Fibroblast of the aortic adventitia (primary cell): ENCODE data around the gene FAM47E. TPM values are rescaled to one million over a fixed set of nuclear protein-coding genes. Genes with fewer than 3 reads are reported as not detected.
"Not testable (repeated sequence)": the region's sequence is repeated elsewhere in the genome, so short reads cannot be mapped to it uniquely, and the experiment has no call there.

ENCODE experiments used
- DNase-seq: peaks from one replicate; pipeline ENCODE4 v3.0.0-alpha.2; 2010; ENCODE audit warnings: low read depth
- H3K4me3 ChIP-seq: 2 replicates; pipeline ENCODE4 v1.5.1; 2011; ENCODE audit warnings: low read depth, mild to moderate bottlenecking, control low read depth, low read length, moderate library complexity
- total RNA-seq: library from RNA; depleted of rRNA; stranded (reverse); fragments of >200 nt; gene quantifications from 2 replicates; pipeline ENCODE4 v1.2.3, GENCODE V29; 2012; ENCODE audit warnings: low replicate concordance
- TF ChIP-seq, protein P1 (sequence below): IDR thresholded peaks from 2 replicates; pipeline ENCODE4 v1.5.1; 2011; ENCODE audit warnings: mild to moderate bottlenecking, low read length, control low read depth, inconsistent platforms; ENCODE audit not compliant: insufficient read depth

The FAM47E gene
- total RNA-seq, 1 donor = 0.18 TPM

DNA sequence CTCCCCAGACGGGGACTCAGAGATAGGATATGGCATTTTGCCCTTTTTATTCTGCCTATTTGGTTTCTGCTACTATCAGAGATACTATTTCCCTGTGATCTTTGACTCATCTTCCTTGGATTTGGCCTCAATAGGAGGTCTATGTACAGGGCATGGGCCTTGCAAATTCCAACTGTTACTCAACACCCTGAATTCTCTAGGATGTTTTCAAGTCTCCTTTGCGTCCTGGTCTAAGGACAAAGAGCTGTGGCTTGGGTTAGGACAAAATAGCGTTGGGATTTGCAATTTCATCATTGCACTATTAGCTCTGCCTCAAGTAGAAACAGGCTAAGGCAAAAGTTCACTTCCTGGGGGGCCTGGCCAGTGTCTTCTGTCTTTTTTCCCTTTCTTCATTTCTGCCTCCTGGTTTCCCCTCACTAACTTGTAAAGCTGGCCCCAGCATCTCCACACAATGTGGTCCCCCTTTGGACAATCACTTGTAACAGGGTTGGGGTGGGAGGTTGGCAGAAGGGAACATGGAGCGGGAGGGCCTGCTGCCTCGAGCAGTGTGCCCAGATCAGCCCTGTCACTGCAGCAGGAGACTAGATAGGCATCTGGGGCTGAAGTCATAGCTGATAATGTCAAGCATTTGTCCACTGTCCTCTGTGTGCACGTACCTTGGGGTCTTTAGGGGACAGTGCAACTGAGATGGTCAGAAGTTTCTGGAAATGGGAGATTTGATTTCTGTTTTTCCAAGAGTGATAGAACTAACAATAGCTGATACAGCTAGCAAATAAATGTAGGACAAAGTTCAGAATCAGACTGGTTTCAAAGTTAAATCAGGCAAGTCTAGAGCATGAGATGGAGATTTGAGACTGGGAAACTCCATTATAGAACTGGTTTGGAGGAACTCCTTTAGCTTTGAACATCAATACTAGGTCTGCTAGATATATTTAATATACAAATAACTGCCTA, 29.2 kb downstream of the FAM47E start:
- H3K4me3 ChIP-seq = no peak overlapping the region
- no peak for DNase-seq
- TF ChIP-seq, protein P1, sequence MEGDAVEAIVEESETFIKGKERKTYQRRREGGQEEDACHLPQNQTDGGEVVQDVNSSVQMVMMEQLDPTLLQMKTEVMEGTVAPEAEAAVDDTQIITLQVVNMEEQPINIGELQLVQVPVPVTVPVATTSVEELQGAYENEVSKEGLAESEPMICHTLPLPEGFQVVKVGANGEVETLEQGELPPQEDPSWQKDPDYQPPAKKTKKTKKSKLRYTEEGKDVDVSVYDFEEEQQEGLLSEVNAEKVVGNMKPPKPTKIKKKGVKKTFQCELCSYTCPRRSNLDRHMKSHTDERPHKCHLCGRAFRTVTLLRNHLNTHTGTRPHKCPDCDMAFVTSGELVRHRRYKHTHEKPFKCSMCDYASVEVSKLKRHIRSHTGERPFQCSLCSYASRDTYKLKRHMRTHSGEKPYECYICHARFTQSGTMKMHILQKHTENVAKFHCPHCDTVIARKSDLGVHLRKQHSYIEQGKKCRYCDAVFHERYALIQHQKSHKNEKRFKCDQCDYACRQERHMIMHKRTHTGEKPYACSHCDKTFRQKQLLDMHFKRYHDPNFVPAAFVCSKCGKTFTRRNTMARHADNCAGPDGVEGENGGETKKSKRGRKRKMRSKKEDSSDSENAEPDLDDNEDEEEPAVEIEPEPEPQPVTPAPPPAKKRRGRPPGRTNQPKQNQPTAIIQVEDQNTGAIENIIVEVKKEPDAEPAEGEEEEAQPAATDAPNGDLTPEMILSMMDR = no peak

DNA sequence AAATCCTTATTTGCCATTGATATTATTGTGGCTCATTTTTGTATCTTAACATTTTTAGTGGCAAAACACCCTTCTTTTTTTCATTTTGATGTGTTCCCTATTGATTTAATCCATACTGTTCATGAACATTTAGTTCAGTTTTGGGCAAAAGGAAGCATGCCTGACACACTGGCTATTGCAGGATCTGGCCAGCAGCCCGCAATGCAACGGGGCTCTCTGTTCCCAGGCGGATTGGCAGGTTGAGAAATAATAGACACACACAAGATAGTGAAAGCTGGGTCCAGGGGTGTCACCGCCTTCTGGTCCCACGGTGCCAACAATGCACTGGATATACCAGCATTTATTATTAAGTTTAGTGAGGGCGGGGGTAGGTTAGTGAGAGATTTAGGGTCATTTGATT, 30.1 kb downstream of the FAM47E start:
- DNase-seq, H3K4me3 ChIP-seq: not testable (repeated sequence)

DNA sequence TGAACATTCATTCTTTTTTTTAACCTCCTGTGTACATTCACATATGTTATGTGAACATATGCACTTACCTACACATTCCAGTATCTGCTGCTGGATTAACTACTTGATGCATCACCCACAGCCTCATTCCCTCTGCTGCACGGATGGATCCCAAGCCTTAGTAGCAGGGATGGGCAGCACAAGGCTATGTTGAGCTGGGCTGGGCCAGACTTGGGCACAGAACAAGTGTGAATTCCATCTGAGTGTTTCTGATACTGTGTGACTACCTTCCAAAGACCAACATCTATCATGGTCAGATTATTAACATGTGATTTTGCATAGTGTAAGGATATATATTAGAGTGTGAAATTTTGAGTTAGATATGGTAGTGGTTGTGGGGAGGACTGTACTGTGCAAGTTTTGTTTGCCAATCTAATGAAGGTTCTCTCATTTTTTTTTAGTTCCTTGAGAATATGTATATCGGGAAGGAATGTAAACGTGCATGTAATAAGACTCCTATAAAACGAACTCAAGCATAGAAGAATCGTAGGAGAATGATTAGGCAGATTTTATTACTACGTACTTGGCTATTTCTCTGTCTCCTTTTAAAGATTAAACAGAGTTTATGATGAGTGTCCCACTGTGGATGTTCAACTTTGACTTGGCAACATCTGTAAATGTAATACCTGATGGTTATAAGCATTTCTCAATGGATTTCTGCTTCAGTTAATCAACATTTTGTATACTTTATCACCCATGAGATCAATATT, 31.6 kb downstream of the FAM47E start:
- TF ChIP-seq, protein P1 = no peak
- H3K4me3 ChIP-seq = no peak overlapping the region
- no peak for DNase-seq

DNA sequence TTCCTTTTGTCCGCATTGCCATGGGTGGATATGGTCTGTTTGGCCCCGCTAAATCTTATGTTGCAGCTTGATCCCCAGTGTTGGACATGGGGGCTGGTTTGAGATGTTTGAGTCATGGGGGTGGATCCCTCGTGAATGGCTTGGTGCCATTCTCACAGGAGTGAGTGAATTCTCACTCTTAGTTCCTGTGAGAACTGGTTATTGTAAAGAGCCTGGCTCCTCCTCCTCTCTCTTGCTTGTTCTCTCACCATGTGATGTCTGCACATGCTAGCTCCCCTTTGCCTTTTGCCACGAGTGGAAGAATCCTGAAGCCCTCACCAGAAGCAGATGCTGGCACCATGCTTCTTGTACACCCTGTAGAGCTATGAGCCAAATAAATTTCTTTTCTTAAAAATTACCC, 32.4 kb downstream of the FAM47E start:
- no peak overlapping the region for H3K4me3 ChIP-seq
- TF ChIP-seq, protein P1 = no peak
- no peak for DNase-seq

DNA sequence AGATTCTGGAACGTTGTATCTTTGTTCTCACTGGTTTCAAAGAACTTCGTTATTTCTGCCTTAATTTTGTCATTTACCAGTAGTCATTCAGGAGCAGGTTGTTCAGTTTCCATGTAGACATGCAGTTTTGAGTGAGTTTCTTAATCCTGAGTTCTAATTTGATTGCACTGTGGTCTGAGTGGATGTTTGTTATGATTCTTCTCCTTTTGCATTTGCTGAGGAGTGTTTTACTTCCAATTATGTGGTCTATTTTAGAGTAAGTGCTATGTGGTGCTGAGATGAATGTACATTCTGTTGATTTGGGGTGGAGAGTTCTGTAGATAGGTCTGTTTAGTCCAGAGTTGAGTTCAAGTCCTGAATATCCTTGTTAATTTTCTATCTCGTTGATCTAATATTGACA, 36.3 kb downstream of the FAM47E start:
- DNase-seq, H3K4me3 ChIP-seq: not testable (repeated sequence)

DNA sequence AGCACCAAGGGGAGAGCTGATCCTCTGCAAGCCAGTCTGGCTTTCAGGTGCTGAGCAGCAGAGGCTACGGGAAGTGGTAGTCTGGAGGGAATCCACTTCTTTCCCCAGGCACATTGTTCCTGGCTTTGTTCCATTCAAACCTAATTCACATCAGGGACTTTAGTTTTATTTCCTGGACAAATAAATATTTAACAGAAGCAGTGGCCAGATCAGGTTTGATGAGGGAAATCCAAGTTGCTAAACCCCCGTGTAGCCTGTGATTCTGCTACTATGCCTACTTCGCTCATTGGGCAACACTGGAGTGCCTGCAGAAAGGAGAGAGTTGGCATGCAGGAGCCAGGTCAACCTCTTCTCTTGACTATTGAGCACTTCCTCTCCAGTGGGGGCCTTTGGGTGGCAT, 41.2 kb downstream of the FAM47E start:
- no peak overlapping the region for H3K4me3 ChIP-seq
- TF ChIP-seq, protein P1 = no peak
- no peak for DNase-seq

DNA sequence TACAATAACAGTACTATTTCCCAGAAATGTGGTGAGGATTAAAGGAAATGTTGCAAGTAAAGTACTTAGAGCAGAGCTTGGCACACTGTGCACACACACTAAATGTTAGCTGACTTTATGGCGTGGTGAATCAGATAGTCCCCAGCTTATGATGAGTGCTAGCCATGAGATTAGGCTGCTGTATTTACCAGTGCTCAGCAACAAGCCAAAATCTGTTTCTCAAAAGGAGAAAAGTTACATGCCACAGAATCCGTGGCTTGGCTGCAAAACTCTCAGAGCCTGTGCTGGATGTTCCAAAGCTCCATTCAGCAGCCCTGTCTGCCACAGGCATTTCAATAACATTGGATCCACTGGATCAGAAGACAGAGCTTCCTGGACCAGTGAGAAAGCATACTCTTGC, 42.3 kb downstream of the FAM47E start:
- no peak overlapping the region for H3K4me3 ChIP-seq
- TF ChIP-seq, protein P1 = no peak
- peak; percentile 50 for DNase-seq
